HepG2 (cell line): Measurements from ENCODE around the gene GPR17. TPM values are rescaled to one million over a fixed set of nuclear protein-coding genes. Genes with fewer than 3 reads are reported as not detected.

Experiments
- ATAC-seq: fragments of 200-7000 bp; cut with Tn5 transposase; 3 replicates; pipeline ENCODE4 v1.9.1; 2020; ENCODE audit warnings: mild to moderate bottlenecking, moderate library complexity
- BruUV-seq: library from RNA; stranded (reverse); fragments of 400-500 nt; replicated peaks from 2 replicates; lab custom pipeline; 2021; lab: Mats Ljungman, UMichigan
- CTCF ChIA-PET: fragments of 300-600 bp; formaldehyde crosslinking; extraction: SDS; loops from one replicate; lab custom pipeline; 2021; ENCODE audit warnings: low total read pairs, inconsistent platforms, low intra/inter-chr PET ratio; lab: Yijun Ruan, JAX
- POLR2A ChIA-PET: fragments of 350-600 bp; sonication (Branson Sonifier 250); formaldehyde crosslinking; loops from one replicate; lab custom pipeline; 2020; ENCODE audit warnings: antibody characterized with exemption, inconsistent platforms; lab: Yijun Ruan, JAX
- DNase-seq: peaks from one replicate; pipeline ENCODE4 v3.0.0-alpha.2; 2015; ENCODE audit warnings: low spot score
- FAIRE-seq: peaks from 3 replicates; lab custom pipeline; 2011; peaks lifted over from hg19 to GRCh38; lab: Jason Lieb, UNC
- H2AFZ ChIP-seq: one replicate; pipeline ENCODE4 v1.6.1; 2011; ENCODE audit warnings: low read length, inconsistent platforms
- H3K27ac ChIP-seq: fragments of 300-600 bp; 3 replicates; pipeline ENCODE4 v1.8.0; 2011; ENCODE audit warnings: mixed run types, mild to moderate bottlenecking, mixed read lengths, low read length, inconsistent platforms; ENCODE audit not compliant: insufficient read depth; ENCODE audit errors: extremely low read length
- H3K27me3 ChIP-seq, 2 experiments: fragments of 200-600 bp in 1 of 2; 2 replicates in 1 of 2; 3 replicates in 1 of 2; pipeline versions ENCODE4 v1.6.0 to v1.8.0; 2011; ENCODE audit warnings: low read length in 2 of 2, mild to moderate bottlenecking in 2 of 2, moderate library complexity in 2 of 2, inconsistent platforms in 1 of 2; ENCODE audit not compliant: insufficient read depth in 2 of 2, control insufficient read depth in 1 of 2
- H3K36me3 ChIP-seq, 2 experiments: fragments of 200-600 bp in 1 of 2; replicated peaks in 1 of 2; 2 replicates in 1 of 2; 3 replicates in 1 of 2; pipeline versions ENCODE4 v1.5.1 to v1.8.0; 2011; ENCODE audit warnings: low read length in 2 of 2, inconsistent platforms in 1 of 2; ENCODE audit not compliant: insufficient read depth in 2 of 2, control insufficient read depth in 1 of 2
- H3K4me1 ChIP-seq: 2 replicates; pipeline ENCODE4 v1.5.1; 2012; ENCODE audit warnings: low read length, inconsistent platforms; ENCODE audit not compliant: insufficient read depth
- H3K4me2 ChIP-seq: 2 replicates; pipeline ENCODE4 v1.6.0; 2011; ENCODE audit warnings: low read depth, low read length, inconsistent platforms
- H3K4me3 ChIP-seq, 3 experiments: fragments of 200-600 bp in 1 of 3; sonication (generic), shearing (Covaris generic) in 1 of 3; replicated peaks in 1 of 3; 2 replicates each; pipeline ENCODE4 v1.5.1; 2011 to 2016; ENCODE audit warnings: low read length in 3 of 3, inconsistent platforms in 2 of 3, low read depth in 2 of 3, mild to moderate bottlenecking in 2 of 3, control low read depth in 1 of 3, mixed read lengths in 1 of 3; ENCODE audit not compliant: insufficient read depth in 1 of 3
- H3K79me2 ChIP-seq: one replicate; pipeline ENCODE4 v1.6.1; 2011; ENCODE audit warnings: low read length, inconsistent platforms; ENCODE audit not compliant: insufficient read depth
- H3K9ac ChIP-seq: 2 replicates; pipeline ENCODE4 v1.6.0; 2011; ENCODE audit warnings: mild to moderate bottlenecking, low read depth, low read length, inconsistent platforms; ENCODE audit not compliant: insufficient read depth
- H3K9me3 ChIP-seq: 2 replicates; pipeline ENCODE4 v1.5.1; 2012; ENCODE audit warnings: mild to moderate bottlenecking, low read length
- H4K20me1 ChIP-seq: 2 replicates; pipeline ENCODE4 v1.6.0; 2011; ENCODE audit warnings: inconsistent platforms, mild to moderate bottlenecking, low read length, moderate library complexity; ENCODE audit not compliant: insufficient read depth
- HNRNPH1 ChIP-seq: fragments of 200-400 bp; formaldehyde crosslinking; optimal IDR thresholded peaks from 2 replicates; pipeline ENCODE3; 2017; ENCODE audit warnings: mild to moderate bottlenecking, low read depth, low read length
- MED8 ChIP-seq: sonication (generic); formaldehyde crosslinking; IDR thresholded peaks from 2 replicates; pipeline ENCODE4 v1.8.1; 2023; ENCODE audit warnings: mild to moderate bottlenecking, missing genetic modification reagents; ENCODE audit not compliant: insufficient replicate concordance
- MXD1 ChIP-seq: sonication (generic); formaldehyde crosslinking; IDR thresholded peaks from 2 replicates; pipeline ENCODE4 v1.4.0; 2020; ENCODE audit warnings: mild to moderate bottlenecking, missing genetic modification reagents
- NFAT5 ChIP-seq: sonication (generic); formaldehyde crosslinking; IDR thresholded peaks from 2 replicates; pipeline ENCODE4 v1.4.0; 2020; ENCODE audit warnings: missing genetic modification reagents
- NFIC ChIP-seq: IDR thresholded peaks from 2 replicates; pipeline ENCODE4 v1.6.1; 2012; ENCODE audit warnings: mild to moderate bottlenecking, low read length, inconsistent platforms
- NFYC ChIP-seq: IDR thresholded peaks from 2 replicates; pipeline ENCODE4 v1.6.1; 2016; ENCODE audit warnings: missing genetic modification reagents, missing compliant biosample characterization
- NR2F2 ChIP-seq: IDR thresholded peaks from 2 replicates; pipeline ENCODE4 v1.6.1; 2012; ENCODE audit warnings: low read depth, inconsistent platforms, borderline replicate concordance
- THAP7 ChIP-seq: sonication (generic); formaldehyde crosslinking; IDR thresholded peaks from 2 replicates; pipeline ENCODE4 v1.8.1; 2023; ENCODE audit warnings: mild to moderate bottlenecking, missing genetic modification reagents
- ZNF142 ChIP-seq: sonication (generic); formaldehyde crosslinking; IDR thresholded peaks from 2 replicates; pipeline ENCODE4 v1.4.0; 2020; ENCODE audit warnings: missing genetic modification reagents
- ZNF20 ChIP-seq: sonication (generic); formaldehyde crosslinking; IDR thresholded peaks from 2 replicates; pipeline ENCODE4 v1.4.0; 2020; ENCODE audit warnings: mild to moderate bottlenecking, moderate library complexity, missing genetic modification reagents
- ZNF205 ChIP-seq: IDR thresholded peaks from 2 replicates; pipeline ENCODE4 v1.6.1; 2018; ENCODE audit warnings: missing biosample characterization, missing genetic modification reagents
- ZNF432 ChIP-seq: sonication (generic); formaldehyde crosslinking; IDR thresholded peaks from 2 replicates; pipeline ENCODE4 v1.5.0; 2020; ENCODE audit warnings: missing genetic modification reagents, mild to moderate bottlenecking, borderline replicate concordance
- ZNF788 ChIP-seq: sonication (generic); formaldehyde crosslinking; IDR thresholded peaks from 2 replicates; pipeline ENCODE4 v1.5.0; 2020; ENCODE audit warnings: mild to moderate bottlenecking, missing genetic modification reagents, borderline replicate concordance
- WGBS: methylation state at CpG from one replicate; pipeline ENCODE4 v1.1.6; 2017; ENCODE audit warnings: low lambda C conversion rate; 5-methylcytosine and 5-hydroxymethylcytosine counted together
- in situ Hi-C: cut with HindIII; loops from 2 replicates; pipeline ENCODE4 v1.10.0; 2017; ENCODE audit warnings: low pct_unique_long_range_greater_than_20kb; ENCODE audit not compliant: extremely low pct_ligation_motif_present
- intact Hi-C: fragments of 100-400 bp; cut with micrococcal nuclease; formaldehyde crosslinking; loops from one replicate; pipeline ENCODE4 v1.10.0; 2022; ENCODE audit not compliant: unreplicated experiment
- polyA plus RNA-seq, 8 experiments: library from polyadenylated mRNA; depleted of rRNA in 3 of 8; stranded (reverse) in 7 of 8; unstranded in 1 of 8; fragments of >200 nt; fragmentation: Illumina TruSeq in 4 of 8; extraction: Trizol in 4 of 8; gene quantifications; 2 replicates each; pipeline versions ENCODE4 v1.2.1 to v1.2.3, GENCODE V29; 2011 to 2016; ENCODE audit warnings: low read depth in 4 of 8, missing spikeins in 1 of 8, mixed read lengths in 1 of 8; ENCODE audit not compliant: insufficient read depth in 1 of 8
- total RNA-seq, 5 experiments: library from RNA; depleted of rRNA; stranded (reverse); fragments of >200 nt; fragmentation: Illumina TruSeq; extraction: Trizol; gene quantifications; 2 replicates each; pipeline ENCODE4 v1.2.3, GENCODE V29; 2016; ENCODE audit warnings: low read depth in 1 of 5

Gene GPR17
- total and polyA plus RNA-seq, 2 of the 13 experiments (the other 11 are each of a cell fraction or from before 2014, with no cell fraction given): not detected

- ATAC-seq (no peak), FAIRE-seq (no peak), DNase-seq (no peak)
- H3K27ac ChIP-seq: no peak overlapping the region
- peaks cover 12 to 85% of the 10 kb centered on the region in 2 experiments for H3K27me3 ChIP-seq
- WGBS: 5% methylated on average over 2 of the region's 2 CpGs
- H3K36me3 ChIP-seq: no peaks in the 10 kb centered on the region
- in situ Hi-C loops: no loop called here
- no peak overlapping the region for H2AFZ ChIP-seq
- H4K20me1 ChIP-seq: no peaks in the 10 kb centered on the region
- ChIA-PET CTCF (no interaction called here), POLR2A (no interaction called here)
- no peaks in the 10 kb centered on the region for H3K9me3 ChIP-seq
- no peaks in the 10 kb centered on the region for H3K79me2 ChIP-seq
- no TSS peak for BruUV-seq
- intact Hi-C loops: no loop called here
- H3K4me3 ChIP-seq: no peak overlapping the region
- H3K9ac ChIP-seq: no peak overlapping the region
- no peak overlapping the region for H3K4me2 ChIP-seq
- H3K4me1 ChIP-seq: no peaks in the 10 kb centered on the region
- TF ChIP-seq THAP7 (CRISPR knock-in tag) (no peak), ZNF142 (CRISPR knock-in tag) (no peak), MED8 (no peak), NFIC (no peak), MXD1 (no peak), ZNF788 (no peak), ZNF20 (CRISPR knock-in tag) (no peak), ZNF205 (no peak), ZNF432 (CRISPR knock-in tag) (no peak), NFYC (CRISPR knock-in tag) (no peak), NR2F2 (no peak), HNRNPH1 (no peak), NFAT5 (CRISPR knock-in tag) (no peak)
Observed at GRCh38 chr2:127614246-127614645, 31.7 kb upstream of the GPR17 start.
